GM23338 (cell line): ENCODE data around the gene KIF4A. TPM values are rescaled to one million over a fixed set of nuclear protein-coding genes. Genes with fewer than 3 reads are reported as not detected.
A peak's percentile ranks its signal among the peaks of the same experiment; 100 is the strongest.

Experiments
- ATAC-seq: fragments of 200-7000 bp; cut with Tn5 transposase; 3 replicates; pipeline ENCODE4 v1.9.1; 2020
- DNase-seq: peaks from one replicate; pipeline ENCODE4 v3.0.0-alpha.2; 2015; ENCODE audit warnings: low spot score
- H2AFZ ChIP-seq: fragments of 200-600 bp; sonication (generic); 2 replicates; pipeline ENCODE4 v1.8.0; 2016; ENCODE audit warnings: antibody characterized with exemption, mild to moderate bottlenecking, moderate library complexity
- H3F3A ChIP-seq: fragments of 200-600 bp; sonication (generic); replicated peaks from 2 replicates; pipeline ENCODE4 v1.8.0; 2017; ENCODE audit warnings: antibody characterized with exemption, mixed run types, low read depth
- H3K27ac ChIP-seq: fragments of 200-600 bp; sonication (generic); 2 replicates; pipeline ENCODE4 v1.6.1; 2016; ENCODE audit warnings: low read depth
- H3K27me3 ChIP-seq: fragments of 200-600 bp; sonication (generic); 2 replicates; pipeline ENCODE4 v1.8.0; 2016; ENCODE audit warnings: mild to moderate bottlenecking, mixed run types, moderate library complexity; ENCODE audit not compliant: insufficient read depth
- H3K36me3 ChIP-seq: fragments of 200-600 bp; sonication (generic); 2 replicates; pipeline ENCODE4 v1.8.0; 2016; ENCODE audit warnings: mild to moderate bottlenecking; ENCODE audit not compliant: insufficient read depth
- H3K4me1 ChIP-seq: fragments of 200-600 bp; sonication (generic); 2 replicates; pipeline ENCODE4 v1.8.0; 2016; ENCODE audit warnings: mild to moderate bottlenecking, moderate library complexity; ENCODE audit not compliant: insufficient read depth
- H3K4me2 ChIP-seq: fragments of 200-600 bp; sonication (generic); 2 replicates; pipeline ENCODE4 v1.7.1; 2017; ENCODE audit warnings: mixed run types
- H3K4me3 ChIP-seq: fragments of 200-600 bp; sonication (generic); 2 replicates; pipeline ENCODE4 v1.6.1; 2016; ENCODE audit warnings: mixed run types
- H3K79me2 ChIP-seq: fragments of 200-600 bp; sonication (generic); replicated peaks from 2 replicates; pipeline ENCODE4 v1.8.0; 2017; ENCODE audit warnings: mild to moderate bottlenecking; ENCODE audit not compliant: insufficient read depth
- H3K9me2 ChIP-seq: fragments of 200-600 bp; sonication (generic); 2 replicates; pipeline ENCODE4 v1.8.0; 2017; ENCODE audit not compliant: insufficient read depth
- H4K20me1 ChIP-seq: fragments of 200-600 bp; sonication (generic); replicated peaks from 2 replicates; pipeline ENCODE4 v1.8.0; 2017; ENCODE audit warnings: mild to moderate bottlenecking; ENCODE audit not compliant: insufficient read depth
- H3K27ac Mint-ChIP-seq: 2 replicates; pipeline ENCODE4 v1.8.0; 2020; ENCODE audit warnings: inconsistent platforms, mild to moderate bottlenecking, moderate library complexity, mixed read lengths
- H3K27me3 Mint-ChIP-seq: 3 replicates; pipeline ENCODE4 v1.8.0; 2022; ENCODE audit warnings: low read depth, mild to moderate bottlenecking, moderate library complexity, mixed read lengths, inconsistent platforms; ENCODE audit not compliant: insufficient read depth, poor library complexity
- H3K36me3 Mint-ChIP-seq: 3 replicates; pipeline ENCODE4 v1.8.0; 2021; ENCODE audit warnings: low read depth, mild to moderate bottlenecking, inconsistent platforms, moderate library complexity, mixed read lengths
- H3K4me1 Mint-ChIP-seq: 3 replicates; pipeline ENCODE4 v1.8.0; 2020; ENCODE audit warnings: mild to moderate bottlenecking, inconsistent platforms, mixed read lengths
- H3K4me3 Mint-ChIP-seq: 3 replicates; pipeline ENCODE4 v1.8.0; 2021; ENCODE audit warnings: moderate library complexity, mild to moderate bottlenecking, inconsistent platforms, mixed read lengths
- H3K9me3 Mint-ChIP-seq: 3 replicates; pipeline ENCODE4 v1.8.0; 2020; ENCODE audit warnings: moderate library complexity, mild to moderate bottlenecking, inconsistent platforms, mixed read lengths
- CREB1 ChIP-seq: fragments of 250-450 bp; sonication (Bioruptor Pico); IDR thresholded peaks from 2 replicates; pipeline ENCODE4 v1.5.0; 2020; ENCODE audit warnings: low read depth, mild to moderate bottlenecking, moderate library complexity
- ETS1 ChIP-seq: IDR thresholded peaks from 2 replicates; pipeline ENCODE4 v1.6.1; 2016; ENCODE audit warnings: antibody characterized with exemption
- EZH2 ChIP-seq: fragments of 200-600 bp; sonication (generic); IDR thresholded peaks from one replicate; pipeline ENCODE4 v1.8.0; 2017; ENCODE audit warnings: antibody characterized with exemption, mild to moderate bottlenecking, low read depth; ENCODE audit not compliant: unreplicated experiment
- JUNB ChIP-seq: IDR thresholded peaks from one replicate; pipeline ENCODE4 v1.6.1; 2016; ENCODE audit warnings: antibody characterized with exemption; ENCODE audit not compliant: unreplicated experiment
- NANOG ChIP-seq: IDR thresholded peaks from 2 replicates; pipeline ENCODE4 v1.6.1; 2016; ENCODE audit warnings: antibody characterized with exemption, borderline replicate concordance
- POLR2AphosphoS5 ChIP-seq: IDR thresholded peaks from 2 replicates; pipeline ENCODE4 v1.6.1; 2016; ENCODE audit warnings: antibody characterized with exemption, low read depth
- REST ChIP-seq: IDR thresholded peaks from one replicate; pipeline ENCODE4 v1.6.1; 2018; ENCODE audit warnings: antibody characterized with exemption; ENCODE audit not compliant: unreplicated experiment
- STAT1 ChIP-seq: IDR thresholded peaks from one replicate; pipeline ENCODE4 v1.6.1; 2016; ENCODE audit warnings: antibody characterized with exemption; ENCODE audit not compliant: unreplicated experiment
- ZNF462 ChIP-seq: fragments of 250-450 bp; sonication (Bioruptor Pico); IDR thresholded peaks from 2 replicates; pipeline ENCODE4 v1.5.0; 2020; ENCODE audit warnings: mild to moderate bottlenecking, moderate library complexity
- polyA plus RNA-seq: library from polyadenylated mRNA; unstranded; fragments of >200 nt; fragmentation: Nextera tagmentation; extraction: Ambion mirVana; gene quantifications from 2 replicates; pipeline ENCODE4 v1.2.1, GENCODE V29; 2016
- total RNA-seq: library from RNA; depleted of rRNA; stranded (reverse); fragments of >200 nt; shearing (Covaris generic); gene quantifications from 2 replicates; pipeline ENCODE4 v1.2.3, GENCODE V29; 2014

The KIF4A gene
- total and polyA plus RNA-seq, 2 experiments from 2014 or later, result 21.5 to 27.6 TPM

- TF ChIP-seq ETS1 (no peak), REST (peak; percentile 29)
- Histone ChIP-seq H3K27me3 (no peaks in the 10 kb centered on the region), H3K9me2 (no peaks in the 10 kb centered on the region), H4K20me1 (no peaks in the 10 kb centered on the region), H3K79me2 (no peaks in the 10 kb centered on the region), H3K4me3 (no peak overlapping the region), H3K36me3 (no peaks in the 10 kb centered on the region), H2AFZ (no peak overlapping the region), H3K27ac (no peak overlapping the region), H3F3A (no peaks in the 10 kb centered on the region), H3K4me1 (no peaks in the 10 kb centered on the region), H3K4me2 (no peak overlapping the region)
- no peak overlapping the region for H3K4me3 Mint-ChIP-seq
- H3K9me3 Mint-ChIP-seq, result no peaks in the 10 kb centered on the region
- H3K4me1 Mint-ChIP-seq, result no peaks in the 10 kb centered on the region
- H3K27ac Mint-ChIP-seq, result no peak overlapping the region
- H3K27me3 Mint-ChIP-seq, result peaks cover 2% of the 10 kb centered on the region
- ATAC-seq (no peak), DNase-seq (no peak)
- no peaks in the 10 kb centered on the region for H3K36me3 Mint-ChIP-seq
Measured at GRCh38 chrX:70280573-70280972, 9.3 kb upstream of the KIF4A start.

GRCh38 chrX:70281951-70282350, 8.0 kb upstream of the KIF4A start, which contains the start of gene RAB41:
RAB41 (plus strand) TSS chrX:70282172; CDS start chrX:70282218, 46 bp downstream.
- no peak within 1 kb of the TSS for H3K4me3 ChIP-seq
- ATAC-seq (no peak), DNase-seq (no peak)
- H3K27me3 ChIP-seq, result no peaks in the 10 kb centered on the region
- H3K9me2 ChIP-seq, result no peaks in the 10 kb centered on the region
- H3K4me2 ChIP-seq, result no peak within 1 kb of the TSS
- no peaks in the 10 kb centered on the region for H3K36me3 ChIP-seq
- Mint-ChIP-seq H3K4me1 (no peaks in the 10 kb centered on the region), H3K36me3 (peaks cover 5% of the 10 kb centered on the region; the same call in 2 of the 3 replicates), H3K4me3 (no peak within 1 kb of the TSS), H3K27ac (no peak within 1 kb of the TSS), H3K9me3 (no peaks in the 10 kb centered on the region; the same call in 2 of the 3 replicates), H3K27me3 (peaks cover 2% of the 10 kb centered on the region)
- H3K4me1 ChIP-seq, result no peaks in the 10 kb centered on the region
- no peak for TF ChIP-seq ETS1
- TF ChIP-seq ZNF462, result no peak
- TF ChIP-seq STAT1, result no peak
- TF ChIP-seq NANOG, result no peak
- no peak for TF ChIP-seq CREB1 (CRISPR knock-in tag)
- TF ChIP-seq EZH2, result no peak
- TF ChIP-seq JUNB, result no peak
- no peak for TF ChIP-seq POLR2AphosphoS5
- H2AFZ ChIP-seq, result no peak within 1 kb of the TSS
- H4K20me1 ChIP-seq, result no peaks in the 10 kb centered on the region
- H3K79me2 ChIP-seq, result no peaks in the 10 kb centered on the region
- no peaks in the 10 kb centered on the region for H3F3A ChIP-seq
- no peak within 1 kb of the TSS for H3K27ac ChIP-seq
